Measurements from ENCODE around the gene BCAS1.
A peak's percentile ranks its signal among the peaks of the same experiment; 100 is the strongest.

The BCAS1 gene

DNA sequence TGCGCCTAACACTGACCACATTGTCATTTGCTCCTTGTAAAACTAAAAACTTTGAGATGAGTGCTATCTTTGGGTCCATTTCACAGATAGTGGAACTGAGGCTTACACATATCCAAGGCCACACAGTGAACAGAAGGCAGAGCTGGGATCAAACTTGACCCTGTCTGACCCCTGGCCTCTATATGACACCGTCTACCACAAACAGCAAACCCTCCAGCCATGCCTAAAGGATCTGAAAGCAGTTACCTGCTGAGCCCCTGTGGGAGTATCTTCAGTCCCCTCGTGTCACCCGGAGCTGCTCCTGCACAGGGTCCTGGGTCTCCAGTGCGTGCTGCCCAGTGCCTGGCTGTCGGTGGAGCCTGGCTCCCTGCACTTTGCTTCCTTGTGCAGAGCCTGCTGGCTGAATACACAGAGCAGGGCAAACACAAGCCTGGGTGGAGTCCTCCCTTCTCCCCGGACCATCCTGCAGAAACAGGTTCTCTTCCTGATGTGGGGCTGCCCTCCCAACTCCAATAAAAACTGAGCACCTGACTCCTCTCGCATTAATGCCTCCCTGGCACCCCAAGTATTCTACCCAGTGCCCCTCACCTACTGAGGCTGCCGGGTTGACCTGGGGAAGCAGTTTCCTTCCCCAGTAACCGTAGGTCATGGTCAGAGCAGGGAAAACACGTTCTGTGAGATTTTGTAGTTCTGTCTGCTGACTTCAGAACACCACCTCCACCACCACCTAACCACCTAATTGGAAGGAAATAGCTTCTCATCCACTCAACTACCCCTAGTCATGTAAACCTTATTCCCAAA lies at the start of gene BCAS1:
Gene BCAS1 (minus strand): TSS at position 408 of the 801 bp plus-strand sequence. CDS start 11,876 bp downstream, outside the sequence.
- no peak for DNase-seq

DNA sequence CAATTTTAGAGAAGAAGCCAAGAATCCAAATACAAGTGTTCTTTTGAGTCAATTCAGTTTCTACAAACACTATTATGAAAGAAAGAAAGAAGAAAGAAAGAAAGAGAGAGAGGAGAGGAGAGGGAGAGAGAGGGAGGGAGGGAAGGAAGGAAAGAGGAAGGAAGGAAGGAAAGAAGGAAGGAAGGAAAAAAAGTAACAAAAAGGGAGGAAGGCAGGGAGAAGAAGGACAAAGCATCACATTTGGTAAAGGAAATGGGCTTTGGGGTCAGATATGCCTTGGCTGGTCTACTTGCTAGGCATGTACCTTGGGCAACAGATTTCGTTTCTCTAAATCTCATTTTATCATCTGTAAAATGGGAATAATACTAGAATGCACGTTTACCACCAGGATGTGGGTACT lies 49.4 kb upstream of the BCAS1 start:
- no peak for DNase-seq

GRCh38 chr20:54118220-54119001 lies 48.0 kb upstream of the BCAS1 start:
- DNase-seq, result no peak

DNA sequence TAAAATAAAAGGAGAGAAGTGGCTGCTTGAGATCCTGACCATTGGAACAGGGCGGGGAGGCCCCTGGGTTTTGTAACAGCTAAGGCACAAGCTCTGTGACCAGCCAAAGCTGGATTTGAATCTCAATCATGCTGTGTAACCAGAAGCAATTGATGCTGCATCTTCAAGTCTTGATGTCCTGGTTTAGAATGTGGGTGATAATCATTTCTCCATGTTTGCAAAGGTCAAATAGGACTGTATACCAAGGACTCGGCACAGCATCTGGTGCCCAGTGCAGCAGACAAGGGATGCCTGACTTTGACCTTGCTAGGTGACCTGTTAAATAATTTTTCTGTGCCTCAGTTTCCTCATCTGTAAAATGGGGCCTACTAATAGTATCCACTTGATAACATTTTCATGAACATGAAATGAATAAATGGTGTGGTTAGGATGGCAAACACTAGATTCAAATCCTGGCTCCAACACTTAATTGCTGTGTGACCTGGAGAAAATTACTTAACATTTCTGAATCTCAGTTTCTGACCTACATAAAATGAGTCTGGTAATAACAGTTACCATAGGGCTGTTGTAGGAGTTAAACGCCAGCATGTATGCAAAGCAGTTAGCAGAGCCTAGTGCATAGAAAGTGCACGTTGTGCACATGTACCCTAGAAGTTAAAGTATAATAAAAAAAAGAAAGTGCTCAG lies 46.3 kb upstream of the BCAS1 start:
- DNase-seq, result no peak

GRCh38 chr20:54115172-54115854 lies 44.9 kb upstream of the BCAS1 start:
- DNase-seq, result no peak

DNA sequence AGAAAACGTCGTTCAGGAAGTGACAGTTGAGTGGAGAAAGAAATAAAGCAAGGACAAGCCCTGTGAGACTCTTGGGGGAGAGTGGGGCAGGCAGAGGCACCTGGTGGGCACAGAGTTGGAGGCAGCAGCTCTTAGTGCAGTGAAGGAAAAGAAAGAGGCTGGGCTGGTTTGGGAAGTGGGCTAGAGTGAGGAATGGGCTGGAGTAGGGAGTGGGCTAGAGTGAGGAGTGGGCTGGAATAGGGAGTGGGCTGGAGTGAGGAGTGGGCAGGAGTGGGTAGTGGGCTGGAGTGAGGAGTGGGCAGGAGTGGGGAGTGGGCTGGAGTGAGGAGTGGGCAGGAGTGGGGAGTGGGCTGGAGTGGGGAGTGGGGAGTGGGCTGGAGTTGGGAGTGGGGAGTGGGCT lies 43.7 kb upstream of the BCAS1 start:
- DNase-seq, result no peak

GRCh38 chr20:54113566-54113965 lies 43.2 kb upstream of the BCAS1 start:
- DNase-seq, result no peak

GRCh38 chr20:54112221-54112884 lies 42.0 kb upstream of the BCAS1 start:
- DNase-seq, result no peak

- no peak for DNase-seq
Measured at GRCh38 chr20:54111460-54111859, 41.1 kb upstream of the BCAS1 start.

DNA sequence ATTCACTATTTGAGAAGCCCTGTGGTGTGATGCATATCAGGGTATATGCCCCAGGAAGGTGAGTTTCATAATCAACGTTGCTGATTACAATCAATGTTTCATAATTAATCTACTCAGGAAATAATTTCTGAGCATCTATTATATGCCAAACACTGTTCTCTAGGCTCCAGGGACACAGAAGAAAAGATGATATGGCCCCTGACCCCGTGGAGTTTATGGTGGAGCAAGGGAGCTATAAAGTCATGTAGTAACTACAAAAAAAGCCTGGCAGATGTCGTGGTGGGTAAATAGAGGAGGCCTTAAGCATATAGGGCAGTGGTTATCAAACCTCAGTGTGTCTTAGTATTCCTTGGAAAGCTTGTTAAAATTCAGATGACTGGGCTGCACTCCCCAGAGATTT lies 40.1 kb upstream of the BCAS1 start:
- no peak for DNase-seq

DNA sequence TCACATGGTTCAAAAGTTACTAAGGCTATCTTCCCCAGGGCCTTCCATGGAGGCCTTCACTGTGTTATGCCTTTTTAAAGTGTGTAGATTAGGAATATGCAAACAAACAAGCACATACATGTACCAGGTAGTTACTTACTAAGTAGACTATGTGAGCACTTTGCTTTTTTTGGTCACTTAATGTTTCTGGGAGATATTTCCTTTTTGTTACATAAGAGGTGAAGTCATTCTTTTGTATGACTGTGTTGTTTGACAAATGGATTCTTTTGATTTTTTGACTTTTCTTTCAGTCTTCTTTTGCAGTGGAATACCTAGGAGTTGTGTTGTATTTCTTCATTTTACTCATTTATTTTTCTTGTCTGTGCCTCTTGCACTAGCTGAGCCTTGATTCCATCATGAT lies 39.6 kb upstream of the BCAS1 start:
- DNase-seq, result no peak

- DNase-seq, result no peak
Measured at GRCh38 chr20:54108817-54109216, 38.4 kb upstream of the BCAS1 start.

DNA sequence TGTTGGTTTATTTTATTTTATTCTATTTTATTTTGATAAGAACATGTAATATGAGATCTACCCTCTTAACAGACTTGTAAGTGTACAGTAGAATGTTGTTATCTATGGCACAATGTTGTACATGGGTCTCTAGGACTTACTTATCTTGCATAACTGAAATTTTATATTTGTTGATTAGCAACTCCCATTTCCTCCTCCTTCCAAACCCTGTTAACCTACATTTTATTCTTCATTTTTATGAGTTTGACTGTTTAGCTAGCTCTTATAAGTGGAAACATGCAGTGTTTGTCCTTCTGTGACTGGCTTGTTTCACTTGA lies 37.9 kb upstream of the BCAS1 start:
- no peak for DNase-seq

DNA sequence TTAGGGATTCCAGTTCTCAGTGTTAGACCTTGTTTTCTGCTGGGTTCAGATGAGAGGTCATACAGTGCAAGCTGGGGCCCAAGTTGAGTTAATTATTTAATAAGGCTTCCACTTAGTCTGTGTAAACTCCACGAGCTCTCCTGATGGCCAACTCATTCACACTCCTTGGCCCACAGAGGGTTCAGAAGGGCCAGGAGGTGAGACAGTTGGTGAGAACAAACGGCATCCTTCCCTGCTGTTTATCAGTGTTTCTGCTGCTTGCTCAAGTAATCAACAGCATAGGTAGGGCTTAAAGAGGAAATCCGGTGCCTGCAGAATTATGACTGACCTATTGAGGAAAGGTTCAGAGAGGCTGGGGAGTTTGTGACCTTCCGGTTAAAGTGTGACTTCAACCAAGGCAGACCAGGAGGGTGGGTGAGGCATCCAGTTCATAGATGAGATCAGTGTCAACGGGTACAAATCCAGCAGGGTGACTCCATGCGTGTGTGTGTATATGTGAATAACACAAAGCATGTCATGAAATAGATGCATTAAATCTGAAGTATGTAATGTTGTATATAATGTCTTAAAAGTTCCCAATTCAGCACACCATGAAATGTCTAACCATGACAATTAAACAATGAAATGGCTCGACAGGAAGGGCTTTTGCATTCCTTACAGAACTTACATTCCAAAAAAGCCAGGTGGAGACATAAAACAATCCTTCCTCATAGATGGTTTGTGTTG lies 37.4 kb upstream of the BCAS1 start:
- DNase-seq, result no peak

- DNase-seq, result no peak
Measured at GRCh38 chr20:54107181-54107580, 36.8 kb upstream of the BCAS1 start.

DNA sequence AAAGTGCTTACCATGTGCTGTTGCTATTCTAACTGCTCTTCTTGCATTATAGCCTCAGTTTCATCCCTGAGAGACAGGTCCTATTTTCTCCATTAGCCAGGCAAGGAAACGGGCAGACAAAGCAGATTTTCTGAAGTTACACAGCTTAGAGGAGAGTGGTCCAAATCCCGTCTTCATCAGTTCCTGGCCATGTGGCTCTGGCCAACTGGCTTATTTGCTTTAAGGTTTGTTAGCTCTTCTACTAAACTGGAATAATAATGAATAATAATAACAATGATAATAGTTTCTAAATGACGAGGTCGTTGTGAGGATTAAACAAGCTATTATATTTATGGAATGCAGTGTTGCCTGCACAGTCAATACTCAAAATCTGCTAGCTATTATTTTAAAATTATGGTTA lies 35.8 kb upstream of the BCAS1 start:
- no peak for DNase-seq

DNA sequence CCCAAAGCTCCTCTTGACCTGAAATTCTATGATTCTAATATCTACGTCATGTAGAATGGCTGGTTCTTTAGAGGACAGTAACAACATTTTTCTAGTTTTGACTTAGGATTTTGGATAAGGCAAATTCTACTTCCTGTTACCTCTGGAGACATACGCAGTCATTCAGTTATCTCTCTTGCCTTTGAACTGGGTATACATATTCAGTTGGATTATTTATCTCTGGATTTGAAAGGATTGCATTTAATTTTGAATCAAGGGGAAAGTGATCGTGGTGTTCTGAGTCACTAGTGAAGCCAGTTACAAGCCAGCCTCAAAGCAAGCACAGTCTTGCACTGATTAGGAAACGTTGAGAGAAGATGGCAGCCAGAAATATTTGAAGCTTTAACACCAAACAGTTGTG lies 35.3 kb upstream of the BCAS1 start:
- no peak for DNase-seq

DNA sequence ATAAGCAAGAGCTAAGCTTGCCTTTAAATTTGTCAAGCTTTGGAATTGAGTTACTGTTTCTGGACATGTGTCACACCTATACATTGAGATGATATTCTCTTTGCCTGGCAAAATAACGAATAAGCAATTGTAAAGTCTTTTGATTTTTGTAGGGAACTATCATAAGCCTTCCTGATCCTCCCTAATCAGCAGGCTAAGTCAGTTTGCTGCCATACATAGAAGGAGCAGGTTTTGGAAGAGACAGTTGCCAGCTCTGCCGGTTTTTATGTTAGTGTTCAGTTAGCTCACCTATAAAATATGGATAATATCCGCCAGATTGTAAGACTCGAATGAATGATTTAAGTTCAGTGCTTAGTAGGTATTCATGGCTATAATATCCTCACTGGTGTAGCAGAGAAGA lies 34.4 kb upstream of the BCAS1 start:
- DNase-seq, result no peak

GRCh38 chr20:54103762-54104600 lies 33.6 kb upstream of the BCAS1 start:
- DNase-seq, result no peak

GRCh38 chr20:54103067-54103761 lies 32.8 kb upstream of the BCAS1 start:
- peak; percentile 55 to 75 for DNase-seq

All from stimulated activated CD4-positive, alpha-beta T cell treated with anti-CD3 and anti-CD28 coated beads, Interleukin-4, amount 100 ng/mL, for 4 hours (primary cell).